Measurements from ENCODE around the gene SGPL1. TPM values are rescaled to one million over a fixed set of nuclear protein-coding genes. Genes with fewer than 3 reads are reported as not detected.

SGPL1 gene
- polyA plus RNA-seq, 1 donor from 2014 or later: 33.4 TPM

- Histone ChIP-seq H3K79me2 (replicated peaks; ENCODE audit: insufficient read depth, low read length) (no peaks in the 10 kb centered on the region), H3K27me3 (ENCODE audit: insufficient read depth, low read depth, low read length) (no peaks in the 10 kb centered on the region), H3K9ac (ENCODE audit: low read length) (no peak overlapping the region), H3K27ac (ENCODE audit: low read length) (no peak overlapping the region), H3K9me3 (ENCODE audit: low read length) (no peaks in the 10 kb centered on the region), H3K4me2 (ENCODE audit: low read length) (no peak overlapping the region), H3K4me3 (ENCODE audit: low read length) (no peak overlapping the region), H2AFZ (ENCODE audit: low read depth, low read length) (no peak overlapping the region), H3K9me2 (ENCODE audit: insufficient read depth, low read length) (no peaks in the 10 kb centered on the region), H3K36me3 (ENCODE audit: insufficient read depth, low read length) (no peaks in the 10 kb centered on the region), H3F3A (ENCODE audit: insufficient read depth, low read length, poor library complexity, severe bottlenecking) (no peaks in the 10 kb centered on the region), H4K20me1 (ENCODE audit: insufficient read depth) (no peaks in the 10 kb centered on the region)
- no peak for TF ChIP-seq TAF1 (IDR thresholded peaks at IDR 0.05; ENCODE audit: low read depth)
- TF ChIP-seq, protein P1, sequence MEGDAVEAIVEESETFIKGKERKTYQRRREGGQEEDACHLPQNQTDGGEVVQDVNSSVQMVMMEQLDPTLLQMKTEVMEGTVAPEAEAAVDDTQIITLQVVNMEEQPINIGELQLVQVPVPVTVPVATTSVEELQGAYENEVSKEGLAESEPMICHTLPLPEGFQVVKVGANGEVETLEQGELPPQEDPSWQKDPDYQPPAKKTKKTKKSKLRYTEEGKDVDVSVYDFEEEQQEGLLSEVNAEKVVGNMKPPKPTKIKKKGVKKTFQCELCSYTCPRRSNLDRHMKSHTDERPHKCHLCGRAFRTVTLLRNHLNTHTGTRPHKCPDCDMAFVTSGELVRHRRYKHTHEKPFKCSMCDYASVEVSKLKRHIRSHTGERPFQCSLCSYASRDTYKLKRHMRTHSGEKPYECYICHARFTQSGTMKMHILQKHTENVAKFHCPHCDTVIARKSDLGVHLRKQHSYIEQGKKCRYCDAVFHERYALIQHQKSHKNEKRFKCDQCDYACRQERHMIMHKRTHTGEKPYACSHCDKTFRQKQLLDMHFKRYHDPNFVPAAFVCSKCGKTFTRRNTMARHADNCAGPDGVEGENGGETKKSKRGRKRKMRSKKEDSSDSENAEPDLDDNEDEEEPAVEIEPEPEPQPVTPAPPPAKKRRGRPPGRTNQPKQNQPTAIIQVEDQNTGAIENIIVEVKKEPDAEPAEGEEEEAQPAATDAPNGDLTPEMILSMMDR (IDR thresholded peaks at IDR 0.05; ENCODE audit: poor library complexity, severe bottlenecking): no peak
- no peak for TF ChIP-seq RAD21 (conservative IDR thresholded peaks at IDR 0.05)
- TF ChIP-seq EP300 (conservative IDR thresholded peaks at IDR 0.05; ENCODE audit: poor library complexity, severe bottlenecking): no peak
- TF ChIP-seq, protein P2, sequence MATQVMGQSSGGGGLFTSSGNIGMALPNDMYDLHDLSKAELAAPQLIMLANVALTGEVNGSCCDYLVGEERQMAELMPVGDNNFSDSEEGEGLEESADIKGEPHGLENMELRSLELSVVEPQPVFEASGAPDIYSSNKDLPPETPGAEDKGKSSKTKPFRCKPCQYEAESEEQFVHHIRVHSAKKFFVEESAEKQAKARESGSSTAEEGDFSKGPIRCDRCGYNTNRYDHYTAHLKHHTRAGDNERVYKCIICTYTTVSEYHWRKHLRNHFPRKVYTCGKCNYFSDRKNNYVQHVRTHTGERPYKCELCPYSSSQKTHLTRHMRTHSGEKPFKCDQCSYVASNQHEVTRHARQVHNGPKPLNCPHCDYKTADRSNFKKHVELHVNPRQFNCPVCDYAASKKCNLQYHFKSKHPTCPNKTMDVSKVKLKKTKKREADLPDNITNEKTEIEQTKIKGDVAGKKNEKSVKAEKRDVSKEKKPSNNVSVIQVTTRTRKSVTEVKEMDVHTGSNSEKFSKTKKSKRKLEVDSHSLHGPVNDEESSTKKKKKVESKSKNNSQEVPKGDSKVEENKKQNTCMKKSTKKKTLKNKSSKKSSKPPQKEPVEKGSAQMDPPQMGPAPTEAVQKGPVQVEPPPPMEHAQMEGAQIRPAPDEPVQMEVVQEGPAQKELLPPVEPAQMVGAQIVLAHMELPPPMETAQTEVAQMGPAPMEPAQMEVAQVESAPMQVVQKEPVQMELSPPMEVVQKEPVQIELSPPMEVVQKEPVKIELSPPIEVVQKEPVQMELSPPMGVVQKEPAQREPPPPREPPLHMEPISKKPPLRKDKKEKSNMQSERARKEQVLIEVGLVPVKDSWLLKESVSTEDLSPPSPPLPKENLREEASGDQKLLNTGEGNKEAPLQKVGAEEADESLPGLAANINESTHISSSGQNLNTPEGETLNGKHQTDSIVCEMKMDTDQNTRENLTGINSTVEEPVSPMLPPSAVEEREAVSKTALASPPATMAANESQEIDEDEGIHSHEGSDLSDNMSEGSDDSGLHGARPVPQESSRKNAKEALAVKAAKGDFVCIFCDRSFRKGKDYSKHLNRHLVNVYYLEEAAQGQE (IDR thresholded peaks at IDR 0.05; ENCODE audit: borderline replicate concordance): no peak
- no peak for TF ChIP-seq SMC3 (conservative IDR thresholded peaks at IDR 0.05; ENCODE audit: poor library complexity)
- TF ChIP-seq POLR2AphosphoS5 (IDR thresholded peaks at IDR 0.05): no peak
- TF ChIP-seq EZH2 (IDR thresholded peaks at IDR 0.05; ENCODE audit: borderline replicate concordance, insufficient read depth, low read length, poor library complexity, severe bottlenecking): no peak
- TF ChIP-seq MXI1 (conservative IDR thresholded peaks at IDR 0.05; ENCODE audit: poor library complexity, severe bottlenecking): no peak
These were observed 4.8 kb upstream of the SGPL1 start for GRCh38 chr10:70810967-70811366.

DNA sequence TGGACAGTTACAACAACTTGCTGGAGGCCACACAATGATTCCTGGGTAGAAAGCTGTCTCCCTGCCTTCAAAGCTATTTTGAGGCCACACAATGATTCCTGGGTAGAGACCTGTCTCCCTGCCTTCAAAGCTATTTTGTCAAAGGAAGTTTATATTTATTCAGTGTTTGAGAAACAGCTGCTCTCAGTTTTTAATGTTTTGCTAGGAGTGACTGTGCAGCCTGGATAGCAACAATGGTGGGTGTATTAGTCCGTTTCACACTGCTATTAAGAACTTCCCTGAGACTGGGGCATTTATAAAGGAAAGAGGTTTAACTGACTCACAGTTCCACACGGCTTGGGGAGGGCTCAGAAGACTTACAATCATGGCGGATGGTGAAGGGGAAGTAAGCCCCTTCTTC is 3.9 kb upstream of the SGPL1 start:
- TF ChIP-seq, protein P1 (IDR thresholded peaks at IDR 0.05; ENCODE audit: poor library complexity, severe bottlenecking): no peak
- TF ChIP-seq EP300 (conservative IDR thresholded peaks at IDR 0.05; ENCODE audit: poor library complexity, severe bottlenecking) (no peak), EZH2 (IDR thresholded peaks at IDR 0.05; ENCODE audit: borderline replicate concordance, insufficient read depth, low read length, poor library complexity, severe bottlenecking) (no peak), POLR2AphosphoS5 (IDR thresholded peaks at IDR 0.05) (no peak), TAF1 (IDR thresholded peaks at IDR 0.05; ENCODE audit: low read depth) (no peak), RAD21 (conservative IDR thresholded peaks at IDR 0.05) (no peak), SMC3 (conservative IDR thresholded peaks at IDR 0.05; ENCODE audit: poor library complexity) (no peak), MXI1 (conservative IDR thresholded peaks at IDR 0.05; ENCODE audit: poor library complexity, severe bottlenecking) (no peak)
- TF ChIP-seq, protein P2 (IDR thresholded peaks at IDR 0.05; ENCODE audit: borderline replicate concordance): no peak
- Histone ChIP-seq H2AFZ (ENCODE audit: low read depth, low read length) (no peak overlapping the region), H3K9me3 (ENCODE audit: low read length) (no peaks in the 10 kb centered on the region), H3K27me3 (ENCODE audit: insufficient read depth, low read depth, low read length) (no peaks in the 10 kb centered on the region), H3K9me2 (ENCODE audit: insufficient read depth, low read length) (no peaks in the 10 kb centered on the region), H4K20me1 (ENCODE audit: insufficient read depth) (no peaks in the 10 kb centered on the region), H3K4me2 (ENCODE audit: low read length) (no peak overlapping the region), H3K36me3 (ENCODE audit: insufficient read depth, low read length) (no peaks in the 10 kb centered on the region), H3K79me2 (replicated peaks; ENCODE audit: insufficient read depth, low read length) (no peaks in the 10 kb centered on the region), H3K27ac (ENCODE audit: low read length) (no peak overlapping the region), H3K9ac (ENCODE audit: low read length) (no peak overlapping the region), H3F3A (ENCODE audit: insufficient read depth, low read length, poor library complexity, severe bottlenecking) (no peaks in the 10 kb centered on the region), H3K4me3 (ENCODE audit: low read length) (no peak overlapping the region)

Data from neural cell (in vitro differentiated cells).